ENCODE measurements around the gene MANBA.
"Not testable (repeated sequence)": the region's sequence is repeated elsewhere in the genome, so short reads cannot be mapped to it uniquely, and the experiment has no call there.

Gene MANBA

GRCh38 chr4:102722740-102723139 is 38.0 kb downstream of the MANBA start:
- DNase-seq (ENCODE audit: low spot score), result no peak

GRCh38 chr4:102718833-102719575 is 41.8 kb downstream of the MANBA start:
- not testable (repeated sequence) for DNase-seq (ENCODE audit: low spot score)

- DNase-seq (ENCODE audit: low spot score), result no peak
These were observed 43.2 kb downstream of the MANBA start for GRCh38 chr4:102717448-102718092.

- no peak for DNase-seq (ENCODE audit: low spot score)
These were observed 45.7 kb downstream of the MANBA start for GRCh38 chr4:102715057-102715456.

- DNase-seq (ENCODE audit: low spot score), result not testable (repeated sequence)
These were observed 47.0 kb downstream of the MANBA start for GRCh38 chr4:102713774-102714173.

- DNase-seq (ENCODE audit: low spot score), result no peak
These were observed 47.7 kb downstream of the MANBA start for GRCh38 chr4:102713096-102713495.

- DNase-seq (ENCODE audit: low spot score), result no peak
These were observed 49.8 kb downstream of the MANBA start for GRCh38 chr4:102710986-102711385.

GRCh38 chr4:102709060-102709459 is 51.7 kb downstream of the MANBA start:
- not testable (repeated sequence) for DNase-seq (ENCODE audit: low spot score)

GRCh38 chr4:102707150-102707549 is 53.6 kb downstream of the MANBA start:
- DNase-seq (ENCODE audit: low spot score), result no peak

- DNase-seq (ENCODE audit: low spot score), result no peak
These were observed 55.3 kb downstream of the MANBA start for GRCh38 chr4:102705391-102705935.

GRCh38 chr4:102696758-102697157 is 64.0 kb downstream of the MANBA start:
- no peak for DNase-seq (ENCODE audit: low spot score)

- no peak for DNase-seq (ENCODE audit: low spot score)
These were observed 66.0 kb downstream of the MANBA start for GRCh38 chr4:102694791-102695190.

GRCh38 chr4:102693861-102694260 is 66.9 kb downstream of the MANBA start:
- no peak for DNase-seq (ENCODE audit: low spot score)

- DNase-seq (ENCODE audit: low spot score), result no peak
These were observed 67.4 kb downstream of the MANBA start for GRCh38 chr4:102693262-102693850.

- no peak for DNase-seq (ENCODE audit: low spot score)
These were observed 68.3 kb downstream of the MANBA start for GRCh38 chr4:102692474-102692873.

GRCh38 chr4:102687982-102688433 is 72.8 kb downstream of the MANBA start:
- no peak for DNase-seq (ENCODE audit: low spot score)

- no peak for DNase-seq (ENCODE audit: low spot score)
These were observed 73.3 kb downstream of the MANBA start for GRCh38 chr4:102687373-102687981.

GRCh38 chr4:102685768-102686167 is 75.0 kb downstream of the MANBA start:
- DNase-seq (ENCODE audit: low spot score), result no peak

GRCh38 chr4:102684610-102685052 is 76.1 kb downstream of the MANBA start:
- no peak for DNase-seq (ENCODE audit: low spot score)

- no peak for DNase-seq (ENCODE audit: low spot score)
These were observed 76.7 kb downstream of the MANBA start for GRCh38 chr4:102683881-102684609.

GRCh38 chr4:102678695-102679335 is 82.0 kb downstream of the MANBA start:
- DNase-seq (ENCODE audit: low spot score), result no peak

Data from HuH-7.5 (cell line).